Heart right ventricle (tissue), 16 donors: Measurements from ENCODE around the gene TMEM203. TPM values are rescaled to one million over a fixed set of nuclear protein-coding genes. Genes with fewer than 3 reads are reported as not detected.

Source experiments
- ATAC-seq, 8 donors: fragments of 200-7000 bp; cut with Tn5 transposase; one replicate each; pipeline ENCODE4 v1.9.1; 2020; ENCODE audit warnings: mild to moderate bottlenecking in 8 of 8, moderate library complexity in 8 of 8, moderate number of reproducible peaks in 1 of 8
- DNase-seq, 2 donors: peaks; one replicate each; pipeline ENCODE4 v3.0.0-alpha.2; 2020
- H3K27ac ChIP-seq, 10 donors: fragments of 200-600 bp; sonication (generic) in 2 of 10; one replicate each; pipeline versions ENCODE4 v1.5.0 to v1.8.0; 2020 to 2022; ENCODE audit warnings: mild to moderate bottlenecking in 3 of 10
- H3K27me3 ChIP-seq, 7 donors: fragments of 200-600 bp; one replicate each; pipeline ENCODE4 v1.8.0; 2021 to 2022; ENCODE audit warnings: mild to moderate bottlenecking in 2 of 7
- H3K36me3 ChIP-seq, 9 donors: fragments of 200-600 bp; sonication (generic) in 1 of 9; one replicate each; pipeline versions ENCODE4 v1.5.0 to v1.8.0; 2020 to 2022; ENCODE audit warnings: mild to moderate bottlenecking in 2 of 9
- H3K4me1 ChIP-seq, 9 donors: fragments of 200-600 bp; sonication (generic) in 1 of 9; one replicate each; pipeline versions ENCODE4 v1.5.0 to v1.8.0; 2020 to 2022; ENCODE audit warnings: mild to moderate bottlenecking in 4 of 9
- H3K4me3 ChIP-seq, 10 donors: fragments of 200-600 bp; sonication (generic) in 2 of 10; one replicate each; pipeline versions ENCODE4 v1.5.0 to v1.8.0; 2020 to 2022; ENCODE audit warnings: mild to moderate bottlenecking in 7 of 10, moderate library complexity in 2 of 10
- H3K9me3 ChIP-seq, 11 donors: fragments of 200-600 bp in 10 of 11; sonication (generic) in 2 of 11; one replicate each; pipeline versions ENCODE4 v1.5.0 to v1.8.0; 2013 to 2022; ENCODE audit warnings: mild to moderate bottlenecking in 2 of 11, control low read depth in 1 of 11, moderate library complexity in 1 of 11
- CTCF ChIP-seq, 9 donors: fragments of 200-600 bp; sonication (generic) in 2 of 9; IDR thresholded peaks; one replicate each; pipeline versions ENCODE4 v1.5.0 to v1.8.0; 2021 to 2022; ENCODE audit warnings: antibody characterized with exemption in 9 of 9, mild to moderate bottlenecking in 5 of 9, moderate library complexity in 1 of 9
- WGBS, 2 donors: extraction: QIAGEN DNeasy Blood & Tissue Kit; methylation state at CpG; one replicate each; pipeline ENCODE4 v1.1.7; 2013; ENCODE audit warnings: inconsistent platforms in 1 of 2; 5-methylcytosine and 5-hydroxymethylcytosine counted together
- intact Hi-C, 10 donors: fragments of 100-400 bp; cut with DNase I; formaldehyde crosslinking; loops; one replicate each; pipeline versions ENCODE4 v1.11.1 to v1.14.2; 2022
- polyA plus RNA-seq, 2 donors: library from polyadenylated mRNA; stranded (reverse); fragments of 200-250 nt; gene quantifications; one replicate each; pipeline ENCODE4 v1.2.3, GENCODE V29; 2013
- total RNA-seq, 10 donors: library from RNA; stranded (reverse); fragmentation: NEBNext Ultra II Directional in 3 of 10; extraction: Animal tissue kit (Norgen Biotek cat#: 25700) in 3 of 10; gene quantifications; one replicate each; pipeline versions ENCODE4 v1.2.1 to v1.2.4, GENCODE V29; 2021 to 2023
- donor health status: Arrhythmogenic right ventricular cardiomyopathy.
- donor health status: ischemic (EF 13 %, LVEDD 7.1; RV severe dilation, severe dysfunction).
- donor health status: healthy with polysubstance abuse.
- donor health status: DM: no; HTN: yes; CAD: no.
- donor health status: DM: no; HTN: no; CAD: no.
- donor health status: ischemic (EF 25% LVEDD 6.9; RV normal size, moderate dysfunction).
- donor health status: ischemic (EF 25% LVEDD 5.7; RV mildly dilated, moderate dysfunction).
- donor health status: healthy.
- donor health status: DM: yes; HTN: yes; CAD: no.
- donor health status: Ischemic cardiomyopathy.
- donor health status: ischemic (EF 35%, LVEDD 5.7; RV mildly dilated, moderate dysfunction).
- donor health status: nonischemic (EF 11% LVEDD 7.7; RV severe dilation, severe dysfunction).
- donor health status: DM: yes; HTN: yes; CAD: no.
- donor health status: PGD.
- donor health status: ischemic (EF 29% LVEDD 5.4; RV normal size, mild dysfunction).
- donor health status: nonischemic (EF 23%, LVEDD 6.1; RV moderate dilation, normal function).

The TMEM203 gene
- total and polyA plus RNA-seq, 12 donors: 36.4 to 51.2 (median 41.7) TPM

DNA sequence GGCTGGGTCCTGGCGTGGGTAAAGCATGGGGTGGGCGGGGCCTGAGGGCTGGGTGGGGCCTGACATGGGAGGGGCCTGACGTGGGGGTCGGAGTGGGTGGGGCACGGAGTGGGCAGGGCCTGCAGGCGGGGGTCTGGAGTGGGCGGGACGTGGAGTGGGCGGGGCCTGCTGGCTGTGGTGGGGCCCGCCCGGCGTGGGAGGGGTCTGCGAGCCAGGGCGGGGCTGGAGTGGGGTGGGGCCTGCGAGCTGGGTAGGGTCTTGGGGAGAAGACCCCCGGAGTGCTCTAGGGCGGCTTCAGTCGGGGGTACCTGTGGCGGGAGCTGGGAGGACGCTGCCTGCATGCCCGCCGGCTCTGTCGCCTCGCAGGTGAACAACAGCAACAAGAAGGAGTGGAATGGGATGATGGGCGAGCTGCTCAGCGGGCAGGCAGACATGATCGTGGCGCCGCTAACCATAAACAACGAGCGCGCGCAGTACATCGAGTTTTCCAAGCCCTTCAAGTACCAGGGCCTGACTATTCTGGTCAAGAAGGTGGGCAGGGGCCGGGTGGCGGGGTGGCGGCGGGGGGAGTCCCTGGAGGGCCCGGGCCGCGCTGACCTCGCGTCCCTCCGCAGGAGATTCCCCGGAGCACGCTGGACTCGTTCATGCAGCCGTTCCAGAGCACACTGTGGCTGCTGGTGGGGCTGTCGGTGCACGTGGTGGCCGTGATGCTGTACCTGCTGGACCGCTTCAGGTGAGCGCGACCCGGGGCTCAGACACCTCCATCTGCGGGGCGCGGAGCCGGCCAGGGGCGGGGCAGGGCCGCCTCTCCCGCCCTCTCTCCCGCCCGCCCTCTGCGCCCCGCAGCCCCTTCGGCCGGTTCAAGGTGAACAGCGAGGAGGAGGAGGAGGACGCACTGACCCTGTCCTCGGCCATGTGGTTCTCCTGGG lies 43.6 kb downstream of the TMEM203 start:
- WGBS, 2 donors: 3 to 5% methylated on average over 55 to 69 of the region's 71 CpGs
- Histone ChIP-seq H3K9me3 (no peaks in the 10 kb centered on the region), H3K27me3 (peaks cover 64 to 100% (median 100%) of the 10 kb centered on the region in 7 donors), H3K4me1 (peaks cover 3 to 23% (median 17%) of the 10 kb centered on the region in 9 donors), H3K36me3 (no peaks in the 10 kb centered on the region), H3K27ac (no peak overlapping the region), H3K4me3 (no peak overlapping the region)
- ATAC-seq (no peak), DNase-seq (no peak)
- intact Hi-C loops: no loop called here
- no peak for TF ChIP-seq CTCF (IDR thresholded peaks at IDR 0.05)

DNA sequence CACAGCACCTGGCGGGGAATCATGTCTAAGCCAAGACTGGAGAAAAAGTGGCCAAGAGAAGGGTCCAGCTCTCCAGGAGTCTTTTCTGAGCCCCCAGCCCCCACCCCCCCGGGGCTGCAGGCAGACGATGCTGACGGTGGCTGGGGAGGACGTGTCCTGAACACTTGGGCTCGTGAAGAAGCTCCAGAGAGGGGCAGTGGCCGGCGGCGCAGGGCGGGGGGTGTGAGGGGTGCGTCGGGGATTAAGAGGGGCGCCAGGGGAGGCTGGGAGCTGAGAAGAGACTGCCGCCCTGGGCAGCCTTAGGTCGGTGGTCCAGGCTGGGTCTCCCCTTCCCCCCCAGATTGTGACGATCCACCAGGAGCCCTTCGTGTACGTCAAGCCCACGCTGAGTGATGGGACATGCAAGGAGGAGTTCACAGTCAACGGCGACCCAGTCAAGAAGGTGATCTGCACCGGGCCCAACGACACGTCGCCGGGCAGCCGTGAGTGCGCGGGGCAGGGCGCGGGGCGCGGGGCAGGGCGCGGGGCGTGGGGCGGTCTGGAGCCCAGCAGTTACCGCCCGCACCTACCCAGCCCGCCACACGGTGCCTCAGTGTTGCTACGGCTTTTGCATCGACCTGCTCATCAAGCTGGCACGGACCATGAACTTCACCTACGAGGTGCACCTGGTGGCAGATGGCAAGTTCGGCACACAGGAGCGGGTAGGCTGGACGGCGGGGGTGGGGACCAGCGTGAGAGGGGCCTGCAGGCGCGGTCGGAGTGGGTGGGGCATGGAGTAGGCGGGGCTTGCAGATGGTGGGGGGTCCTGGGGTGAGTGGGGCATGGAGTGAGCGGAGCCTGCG lies 44.5 kb downstream of the TMEM203 start:
- Histone ChIP-seq H3K36me3 (no peaks in the 10 kb centered on the region), H3K27ac (no peak overlapping the region), H3K4me1 (peaks cover 3 to 30% (median 25%) of the 10 kb centered on the region in 9 donors), H3K27me3 (peaks cover 55 to 100% (median 100%) of the 10 kb centered on the region in 7 donors), H3K4me3 (no peak overlapping the region), H3K9me3 (no peaks in the 10 kb centered on the region)
- WGBS, 2 donors: 32 to 36% methylated on average over 55 to 56 of the region's 56 CpGs
- no peak for TF ChIP-seq CTCF (IDR thresholded peaks at IDR 0.05)
- ATAC-seq (no peak), DNase-seq (no peak)
- intact Hi-C loops: no loop called here

DNA sequence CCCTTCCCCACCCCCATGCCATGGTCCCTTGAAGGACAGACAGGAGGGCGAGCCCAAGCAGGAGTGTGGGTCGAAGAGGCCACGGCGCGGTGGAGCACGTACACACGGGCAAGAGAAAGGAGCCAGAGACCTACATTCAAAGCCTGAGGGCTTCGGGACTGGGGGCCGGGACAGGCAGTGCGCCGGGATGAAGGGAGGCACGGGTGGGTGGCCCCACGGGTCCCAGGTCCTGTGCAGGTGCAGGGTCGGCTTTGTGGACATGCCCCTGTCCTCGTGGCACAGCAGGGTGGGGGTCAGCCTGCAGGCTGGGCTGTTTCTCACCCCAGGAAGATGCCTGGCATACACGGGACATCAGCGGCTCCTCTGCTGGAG lies 45.4 kb downstream of the TMEM203 start:
- DNase-seq (no peak), ATAC-seq (no peak)
- intact Hi-C loops: no loop called here
- Histone ChIP-seq H3K9me3 (no peaks in the 10 kb centered on the region), H3K4me1 (peaks cover 3 to 30% (median 25%) of the 10 kb centered on the region in 9 donors), H3K27ac (no peak overlapping the region), H3K4me3 (no peak overlapping the region), H3K27me3 (peaks cover 52 to 100% (median 99%) of the 10 kb centered on the region in 7 donors), H3K36me3 (no peaks in the 10 kb centered on the region)
- 64 to 68% methylated on average over 17 of the region's 17 CpGs for WGBS, 2 donors
- no peak for TF ChIP-seq CTCF (IDR thresholded peaks at IDR 0.05)
